Measurements from ENCODE around the gene YY1.

GRCh38 chr14:100261621-100262020 is 22.7 kb downstream of the YY1 start:
- TF ChIP-seq, protein P1, sequence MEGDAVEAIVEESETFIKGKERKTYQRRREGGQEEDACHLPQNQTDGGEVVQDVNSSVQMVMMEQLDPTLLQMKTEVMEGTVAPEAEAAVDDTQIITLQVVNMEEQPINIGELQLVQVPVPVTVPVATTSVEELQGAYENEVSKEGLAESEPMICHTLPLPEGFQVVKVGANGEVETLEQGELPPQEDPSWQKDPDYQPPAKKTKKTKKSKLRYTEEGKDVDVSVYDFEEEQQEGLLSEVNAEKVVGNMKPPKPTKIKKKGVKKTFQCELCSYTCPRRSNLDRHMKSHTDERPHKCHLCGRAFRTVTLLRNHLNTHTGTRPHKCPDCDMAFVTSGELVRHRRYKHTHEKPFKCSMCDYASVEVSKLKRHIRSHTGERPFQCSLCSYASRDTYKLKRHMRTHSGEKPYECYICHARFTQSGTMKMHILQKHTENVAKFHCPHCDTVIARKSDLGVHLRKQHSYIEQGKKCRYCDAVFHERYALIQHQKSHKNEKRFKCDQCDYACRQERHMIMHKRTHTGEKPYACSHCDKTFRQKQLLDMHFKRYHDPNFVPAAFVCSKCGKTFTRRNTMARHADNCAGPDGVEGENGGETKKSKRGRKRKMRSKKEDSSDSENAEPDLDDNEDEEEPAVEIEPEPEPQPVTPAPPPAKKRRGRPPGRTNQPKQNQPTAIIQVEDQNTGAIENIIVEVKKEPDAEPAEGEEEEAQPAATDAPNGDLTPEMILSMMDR (IDR thresholded peaks at IDR 0.05) = no peak
- no peak for TF ChIP-seq POLR2A (IDR thresholded peaks at IDR 0.05)

All from thyroid gland (tissue), 4 donors.